ENCODE results near the gene FUZ.
A peak's percentile ranks its signal among the peaks of the same experiment; 100 is the strongest.

Gene FUZ

DNA sequence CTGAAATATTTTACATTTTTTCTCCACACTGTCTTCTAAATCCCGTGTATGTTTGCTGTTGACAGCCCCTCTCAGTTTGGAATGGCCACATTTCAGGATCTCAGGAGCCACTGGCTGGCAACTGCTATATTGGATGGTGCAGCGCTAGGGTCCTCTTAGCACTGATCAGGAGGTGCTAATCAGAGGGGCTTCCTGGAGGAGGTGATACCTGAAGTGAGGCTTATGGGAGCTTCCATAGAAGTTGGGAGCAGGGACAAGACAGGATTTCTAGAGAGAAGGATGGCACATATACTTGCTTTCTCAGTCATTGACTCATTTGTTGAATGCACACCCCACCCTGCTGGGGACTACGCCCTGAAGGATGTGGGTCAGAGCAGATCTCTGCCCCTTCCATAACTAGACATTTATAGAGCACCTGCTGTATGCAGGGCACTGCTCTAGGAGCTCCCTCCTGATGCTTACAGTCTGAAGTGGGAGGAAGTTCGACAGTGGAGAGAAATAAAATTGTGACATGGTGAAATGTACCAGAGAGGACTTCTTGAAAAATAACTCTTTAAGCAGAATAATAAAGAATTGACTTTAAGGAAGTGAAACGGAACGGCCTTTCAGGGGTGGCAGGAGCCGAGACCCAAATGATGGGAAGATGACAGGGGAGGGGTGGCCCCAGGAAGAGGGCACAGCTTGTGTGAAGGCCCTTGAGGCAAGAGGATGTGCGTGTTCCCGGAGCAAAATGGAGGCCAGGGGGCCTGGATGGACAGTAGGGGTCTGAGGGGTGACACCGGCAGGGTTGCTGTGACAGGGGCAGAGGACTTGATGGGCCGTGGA, 33.1 kb downstream of the FUZ start:
- peaks cover 27% of the 10 kb centered on the region for H3K4me1 ChIP-seq (ENCODE audit: control insufficient read depth, low read length)
- peak overlapping the region; percentile 38 for H3K27ac ChIP-seq (ENCODE audit: low read depth, low read length)
- H3K9me2 ChIP-seq (replicated peaks; ENCODE audit: control insufficient read depth, low read length) = no peaks in the 10 kb centered on the region
- peak overlapping the region; percentile 31 for H3K4me3 ChIP-seq (ENCODE audit: low read length)
- no peaks in the 10 kb centered on the region for H3K27me3 ChIP-seq (ENCODE audit: control insufficient read depth, low read length)
- peaks cover 7% of the 10 kb centered on the region for H3F3A ChIP-seq (ENCODE audit: control insufficient read depth, insufficient read depth)
- no peaks in the 10 kb centered on the region for H4K20me1 ChIP-seq (ENCODE audit: control insufficient read depth, insufficient read depth, low read depth, low read length)
- H3K9me3 ChIP-seq (ENCODE audit: control insufficient read depth, insufficient read depth, low read length) = no peaks in the 10 kb centered on the region
- H3K36me3 ChIP-seq (ENCODE audit: control insufficient read depth, low read length) = peaks cover 27% of the 10 kb centered on the region
- TF ChIP-seq, protein P1, sequence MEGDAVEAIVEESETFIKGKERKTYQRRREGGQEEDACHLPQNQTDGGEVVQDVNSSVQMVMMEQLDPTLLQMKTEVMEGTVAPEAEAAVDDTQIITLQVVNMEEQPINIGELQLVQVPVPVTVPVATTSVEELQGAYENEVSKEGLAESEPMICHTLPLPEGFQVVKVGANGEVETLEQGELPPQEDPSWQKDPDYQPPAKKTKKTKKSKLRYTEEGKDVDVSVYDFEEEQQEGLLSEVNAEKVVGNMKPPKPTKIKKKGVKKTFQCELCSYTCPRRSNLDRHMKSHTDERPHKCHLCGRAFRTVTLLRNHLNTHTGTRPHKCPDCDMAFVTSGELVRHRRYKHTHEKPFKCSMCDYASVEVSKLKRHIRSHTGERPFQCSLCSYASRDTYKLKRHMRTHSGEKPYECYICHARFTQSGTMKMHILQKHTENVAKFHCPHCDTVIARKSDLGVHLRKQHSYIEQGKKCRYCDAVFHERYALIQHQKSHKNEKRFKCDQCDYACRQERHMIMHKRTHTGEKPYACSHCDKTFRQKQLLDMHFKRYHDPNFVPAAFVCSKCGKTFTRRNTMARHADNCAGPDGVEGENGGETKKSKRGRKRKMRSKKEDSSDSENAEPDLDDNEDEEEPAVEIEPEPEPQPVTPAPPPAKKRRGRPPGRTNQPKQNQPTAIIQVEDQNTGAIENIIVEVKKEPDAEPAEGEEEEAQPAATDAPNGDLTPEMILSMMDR (IDR thresholded peaks at IDR 0.05; ENCODE audit: low read depth, low read length, poor library complexity, severe bottlenecking) = no peak
- TF ChIP-seq EZH2phosphoT487 (IDR thresholded peaks at IDR 0.05; ENCODE audit: borderline replicate concordance, low read length) = no peak
- H3K79me2 ChIP-seq (ENCODE audit: control insufficient read depth, low read length) = peaks cover 18% of the 10 kb centered on the region
- peak overlapping the region; percentile 44 for H3K4me2 ChIP-seq (ENCODE audit: low read length)

DNA sequence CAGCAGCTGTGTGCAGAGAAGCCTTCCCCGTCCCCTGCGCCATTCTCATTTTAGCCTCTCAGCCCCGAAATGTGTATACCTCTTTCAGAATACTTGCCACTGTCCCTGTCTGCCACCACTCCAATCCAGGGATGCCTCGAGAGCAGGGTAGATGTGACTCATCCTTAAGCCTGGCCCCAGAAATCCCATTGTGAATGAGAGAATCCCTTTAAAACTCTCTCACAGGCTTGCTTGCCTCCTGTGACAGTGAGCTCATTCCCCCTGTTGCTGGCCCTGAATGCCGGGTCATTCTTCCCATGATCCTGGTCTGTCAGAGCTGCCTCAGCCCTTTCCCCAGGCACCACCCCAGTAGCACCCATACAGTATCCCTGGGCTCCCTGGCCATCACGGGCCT, 36.7 kb downstream of the FUZ start:
- Histone ChIP-seq H3K27me3 (ENCODE audit: control insufficient read depth, low read length) (no peaks in the 10 kb centered on the region), H3K9me3 (ENCODE audit: control insufficient read depth, insufficient read depth, low read length) (no peaks in the 10 kb centered on the region), H3K4me1 (ENCODE audit: control insufficient read depth, low read length) (peaks cover 27% of the 10 kb centered on the region), H3K27ac (ENCODE audit: low read depth, low read length) (no peak overlapping the region), H3F3A (ENCODE audit: control insufficient read depth, insufficient read depth) (peaks cover 7% of the 10 kb centered on the region), H3K79me2 (ENCODE audit: control insufficient read depth, low read length) (peaks cover 38% of the 10 kb centered on the region), H3K9me2 (replicated peaks; ENCODE audit: control insufficient read depth, low read length) (no peaks in the 10 kb centered on the region), H4K20me1 (ENCODE audit: control insufficient read depth, insufficient read depth, low read depth, low read length) (no peaks in the 10 kb centered on the region), H3K4me2 (ENCODE audit: low read length) (no peak overlapping the region), H3K36me3 (ENCODE audit: control insufficient read depth, low read length) (no peaks in the 10 kb centered on the region), H3K4me3 (ENCODE audit: low read length) (no peak overlapping the region)
- TF ChIP-seq, protein P1 (IDR thresholded peaks at IDR 0.05; ENCODE audit: low read depth, low read length, poor library complexity, severe bottlenecking) = no peak
- TF ChIP-seq EZH2phosphoT487 (IDR thresholded peaks at IDR 0.05; ENCODE audit: borderline replicate concordance, low read length) = no peak

DNA sequence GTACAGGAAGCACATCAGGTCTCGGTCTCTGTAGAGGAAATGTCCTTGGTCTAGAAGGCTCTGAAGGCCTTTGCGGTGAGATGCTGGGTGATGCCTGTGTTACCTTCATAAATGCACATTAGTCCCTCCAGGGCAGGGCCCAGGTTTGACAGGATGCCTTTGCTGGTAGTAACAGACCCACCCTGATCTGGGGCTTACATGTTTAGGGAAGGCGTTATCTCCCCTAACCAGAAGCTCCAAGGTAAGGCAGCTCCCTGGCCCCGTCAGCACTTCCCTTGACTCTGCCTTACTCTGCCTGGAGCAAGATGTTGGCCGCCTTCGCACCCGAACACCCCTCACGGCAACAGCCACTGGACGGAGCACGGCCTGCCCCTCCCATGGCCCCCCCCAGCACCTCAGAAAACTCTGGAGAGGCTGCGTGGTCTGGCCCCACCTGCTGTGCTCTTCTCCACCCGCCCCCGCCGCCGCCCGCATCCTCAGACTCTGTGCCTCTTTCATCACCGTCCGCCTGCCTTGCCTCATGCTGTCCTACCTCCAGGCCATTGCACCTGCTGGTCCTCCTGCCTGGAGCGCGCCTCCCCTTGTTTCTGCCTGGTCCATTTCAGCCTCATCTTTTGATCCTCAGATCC, 37.2 kb downstream of the FUZ start:
- peaks cover 37% of the 10 kb centered on the region for H3K79me2 ChIP-seq (ENCODE audit: control insufficient read depth, low read length)
- TF ChIP-seq, protein P1 (IDR thresholded peaks at IDR 0.05; ENCODE audit: low read depth, low read length, poor library complexity, severe bottlenecking) = no peak
- TF ChIP-seq EZH2phosphoT487 (IDR thresholded peaks at IDR 0.05; ENCODE audit: borderline replicate concordance, low read length) = no peak
- H3K9me3 ChIP-seq (ENCODE audit: control insufficient read depth, insufficient read depth, low read length) = no peaks in the 10 kb centered on the region
- H3K4me3 ChIP-seq (ENCODE audit: low read length) = no peak overlapping the region
- H3K27me3 ChIP-seq (ENCODE audit: control insufficient read depth, low read length) = no peaks in the 10 kb centered on the region
- H3K36me3 ChIP-seq (ENCODE audit: control insufficient read depth, low read length) = no peaks in the 10 kb centered on the region
- no peak overlapping the region for H3K27ac ChIP-seq (ENCODE audit: low read depth, low read length)
- peaks cover 7% of the 10 kb centered on the region for H3F3A ChIP-seq (ENCODE audit: control insufficient read depth, insufficient read depth)
- peaks cover 24% of the 10 kb centered on the region for H3K4me1 ChIP-seq (ENCODE audit: control insufficient read depth, low read length)
- H4K20me1 ChIP-seq (ENCODE audit: control insufficient read depth, insufficient read depth, low read depth, low read length) = no peaks in the 10 kb centered on the region
- no peak overlapping the region for H3K4me2 ChIP-seq (ENCODE audit: low read length)
- no peaks in the 10 kb centered on the region for H3K9me2 ChIP-seq (replicated peaks; ENCODE audit: control insufficient read depth, low read length)

Measured in DOHH2 (cell line).